Fibroblast of villous mesenchyme (primary cell): ENCODE results near the gene PITX2. TPM values are rescaled to one million over a fixed set of nuclear protein-coding genes. Genes with fewer than 3 reads are reported as not detected.

Source experiments
- DNase-seq: peaks from one replicate; pipeline ENCODE4 v3.0.0-alpha.2; 2010; ENCODE audit warnings: low read depth
- H3K4me3 ChIP-seq: 2 replicates; pipeline ENCODE4 v1.5.1; 2011; ENCODE audit warnings: low read depth, mild to moderate bottlenecking, low read length
- total RNA-seq: library from RNA; depleted of rRNA; stranded (reverse); fragments of >200 nt; gene quantifications from 2 replicates; pipeline ENCODE4 v1.2.3, GENCODE V29; 2012
- TF ChIP-seq, protein P1 (sequence below): IDR thresholded peaks from 2 replicates; pipeline ENCODE4 v1.5.1; 2012; ENCODE audit warnings: low read depth, mild to moderate bottlenecking, low read length; ENCODE audit not compliant: insufficient read depth

The PITX2 gene
- total RNA-seq, 1 donor, result 7.8 TPM

DNA sequence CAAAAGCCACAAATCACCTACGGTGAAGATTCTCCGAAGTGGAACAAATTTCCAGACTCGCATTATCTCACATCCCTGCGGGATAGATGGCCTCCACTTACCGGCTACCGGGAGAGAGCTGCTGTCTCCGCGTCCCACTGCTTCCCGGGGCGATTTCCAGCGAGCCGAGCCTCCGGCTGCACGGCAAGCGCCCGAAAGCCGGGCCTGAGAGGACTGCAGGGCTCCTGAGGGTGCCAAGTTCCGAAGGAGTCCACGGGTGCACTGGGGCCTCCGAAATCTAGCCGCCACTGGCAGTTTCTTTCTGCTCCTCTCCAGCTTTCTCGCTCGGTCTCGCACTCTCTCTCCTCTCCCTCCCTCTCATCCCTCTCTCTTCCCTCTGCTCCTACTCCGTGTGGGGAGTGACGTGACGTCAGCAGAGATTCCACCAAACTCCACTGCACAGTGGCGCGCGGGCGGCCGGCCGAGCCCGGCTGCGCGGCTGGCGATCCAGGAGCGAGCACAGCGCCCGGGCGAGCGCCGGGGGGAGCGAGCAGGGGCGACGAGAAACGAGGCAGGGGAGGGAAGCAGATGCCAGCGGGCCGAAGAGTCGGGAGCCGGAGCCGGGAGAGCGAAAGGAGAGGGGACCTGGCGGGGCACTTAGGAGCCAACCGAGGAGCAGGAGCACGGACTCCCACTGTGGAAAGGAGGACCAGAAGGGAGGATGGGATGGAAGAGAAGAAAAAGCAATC lies 14.0 kb upstream of the PITX2 start:
- peak; percentile 90 for DNase-seq
- H3K4me3 ChIP-seq, result peak overlapping the region; percentile 78
- TF ChIP-seq, protein P1, sequence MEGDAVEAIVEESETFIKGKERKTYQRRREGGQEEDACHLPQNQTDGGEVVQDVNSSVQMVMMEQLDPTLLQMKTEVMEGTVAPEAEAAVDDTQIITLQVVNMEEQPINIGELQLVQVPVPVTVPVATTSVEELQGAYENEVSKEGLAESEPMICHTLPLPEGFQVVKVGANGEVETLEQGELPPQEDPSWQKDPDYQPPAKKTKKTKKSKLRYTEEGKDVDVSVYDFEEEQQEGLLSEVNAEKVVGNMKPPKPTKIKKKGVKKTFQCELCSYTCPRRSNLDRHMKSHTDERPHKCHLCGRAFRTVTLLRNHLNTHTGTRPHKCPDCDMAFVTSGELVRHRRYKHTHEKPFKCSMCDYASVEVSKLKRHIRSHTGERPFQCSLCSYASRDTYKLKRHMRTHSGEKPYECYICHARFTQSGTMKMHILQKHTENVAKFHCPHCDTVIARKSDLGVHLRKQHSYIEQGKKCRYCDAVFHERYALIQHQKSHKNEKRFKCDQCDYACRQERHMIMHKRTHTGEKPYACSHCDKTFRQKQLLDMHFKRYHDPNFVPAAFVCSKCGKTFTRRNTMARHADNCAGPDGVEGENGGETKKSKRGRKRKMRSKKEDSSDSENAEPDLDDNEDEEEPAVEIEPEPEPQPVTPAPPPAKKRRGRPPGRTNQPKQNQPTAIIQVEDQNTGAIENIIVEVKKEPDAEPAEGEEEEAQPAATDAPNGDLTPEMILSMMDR, result no peak

- DNase-seq, result peak; percentile 54
- peak overlapping the region; percentile 78 for H3K4me3 ChIP-seq
- TF ChIP-seq, protein P1, result no peak
These were observed 13.3 kb upstream of the PITX2 start for GRCh38 chr4:110636171-110636679.

GRCh38 chr4:110635163-110635865 lies 12.4 kb upstream of the PITX2 start:
- DNase-seq, result peak; percentile 6
- peak overlapping the region; percentile 78 for H3K4me3 ChIP-seq
- TF ChIP-seq, protein P1, result no peak

DNA sequence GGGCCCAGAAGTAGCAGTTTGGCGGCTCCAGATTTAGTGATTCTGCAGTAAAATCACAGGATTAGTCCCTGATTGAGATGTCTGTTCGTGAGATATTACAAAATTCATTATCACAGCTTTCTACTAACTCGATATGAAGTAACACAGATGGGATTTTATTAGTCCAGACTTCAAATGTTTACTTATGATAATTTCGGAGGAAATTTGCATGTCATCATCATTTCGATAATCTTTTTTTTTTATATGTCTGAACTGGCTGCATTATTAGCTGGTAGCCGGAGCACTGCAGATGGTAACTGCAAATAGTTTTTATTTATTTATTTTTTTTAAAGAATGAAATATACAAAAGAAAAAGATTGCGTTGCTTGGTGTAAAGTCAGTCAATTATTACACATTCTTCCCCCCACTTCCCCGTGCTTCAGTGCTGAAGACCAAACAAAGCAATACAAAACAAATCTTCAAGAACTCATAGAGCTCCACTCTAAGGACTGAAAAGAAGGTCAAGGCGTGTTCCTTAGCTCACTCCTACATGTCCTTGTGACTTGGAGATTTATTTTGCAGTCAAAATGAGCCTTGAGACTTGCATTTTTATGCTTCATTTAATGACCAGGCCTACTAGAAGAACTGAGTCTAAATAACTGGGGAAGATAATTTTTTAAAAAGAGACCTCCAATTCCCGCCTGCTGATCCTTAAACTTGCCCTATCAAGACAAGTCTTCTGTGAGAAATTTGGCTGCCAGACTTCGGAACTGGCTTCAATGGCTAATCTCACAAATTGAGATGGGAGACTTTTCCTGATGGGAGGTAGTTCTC lies 11.7 kb upstream of the PITX2 start:
- DNase-seq, result peak; percentile 84
- H3K4me3 ChIP-seq, result peak overlapping the region; percentile 78
- TF ChIP-seq, protein P1, result no peak

GRCh38 chr4:110633358-110634341 lies 10.8 kb upstream of the PITX2 start:
- H3K4me3 ChIP-seq, result peak overlapping the region; percentile 78
- DNase-seq, result peak; percentile 57
- TF ChIP-seq, protein P1, result no peak
